HG02610 (cell line): ENCODE results near the gene PSMD1.

Experiments used
- ATAC-seq: cut with Tn5 transposase; IDR thresholded peaks from one replicate; pipeline ENCODE4 v1.9.1; 2021; ENCODE audit warnings: mild to moderate bottlenecking, moderate library complexity; ENCODE audit not compliant: unreplicated experiment

PSMD1 gene

DNA sequence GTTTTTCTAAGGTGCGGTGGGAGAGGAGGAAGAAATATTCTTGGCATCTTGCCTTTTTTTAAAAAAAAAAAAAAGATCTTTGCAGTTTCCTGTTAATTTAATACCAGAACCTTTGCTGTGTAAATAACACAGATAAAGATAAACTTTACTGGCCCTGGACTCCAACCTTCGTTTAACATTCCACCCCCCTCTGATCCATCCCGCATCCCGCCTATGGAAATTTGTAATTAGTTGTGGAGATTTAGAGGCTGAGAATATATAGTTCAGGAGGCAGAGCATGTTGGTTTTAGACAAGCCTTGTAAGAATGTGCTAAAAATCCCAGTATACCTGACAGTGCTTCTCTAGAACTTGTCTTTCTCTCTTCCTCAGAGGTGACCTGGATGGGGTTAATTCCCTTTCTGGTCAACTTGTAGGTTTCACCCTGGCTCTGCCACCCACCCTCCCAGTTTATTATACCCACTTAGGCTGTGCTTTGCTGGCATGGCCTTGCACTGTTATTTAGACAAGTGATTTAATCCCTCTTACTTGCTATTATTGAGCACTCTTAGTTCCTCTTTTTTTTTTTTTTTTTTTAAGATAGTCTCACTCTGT is 22.3 kb upstream of the PSMD1 start:
- no peak for ATAC-seq

DNA sequence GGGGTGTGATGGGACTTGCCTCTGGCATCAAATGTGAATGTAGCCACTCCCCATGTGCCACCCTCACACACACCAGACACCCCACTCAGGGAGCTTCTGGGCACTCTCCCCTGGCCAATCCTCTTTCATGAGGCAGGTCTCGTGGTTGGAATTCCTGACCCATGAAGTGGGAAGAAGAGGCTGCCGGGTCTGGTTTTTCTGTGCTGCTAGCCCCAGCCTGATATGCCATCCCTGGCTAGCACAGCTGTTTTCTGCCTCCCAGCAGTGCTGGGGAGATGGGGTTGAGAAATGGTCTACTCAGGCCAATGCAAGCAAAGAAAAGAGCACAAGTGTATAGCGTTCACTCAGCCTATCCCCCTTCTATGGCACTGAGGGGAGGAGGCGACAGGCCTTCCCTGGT is 20.5 kb upstream of the PSMD1 start:
- no peak for ATAC-seq

DNA sequence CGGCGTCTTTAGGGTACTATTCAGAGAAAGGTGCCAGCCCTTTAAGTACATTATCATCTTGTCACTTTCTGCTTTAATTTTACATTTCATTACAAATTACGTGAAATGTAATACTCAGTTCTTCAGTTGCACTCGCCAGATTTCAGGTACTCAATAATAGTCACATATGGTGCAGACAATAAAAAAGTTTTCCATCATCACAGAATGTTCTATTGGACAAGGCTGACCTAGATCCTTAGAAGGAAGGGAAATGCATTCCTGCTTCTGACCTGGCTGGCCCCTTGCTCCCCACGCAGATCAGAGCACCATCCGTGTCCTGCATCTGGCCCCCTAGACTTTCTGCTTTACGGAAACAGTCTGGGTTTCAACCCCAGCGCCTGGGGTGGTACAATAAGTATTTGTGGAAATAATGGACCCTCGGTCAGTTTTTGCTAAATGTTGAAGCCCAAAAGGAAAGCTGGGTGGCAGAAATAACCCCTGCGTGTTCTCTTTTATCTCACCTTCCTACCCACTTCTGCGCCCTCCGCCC is 20.0 kb upstream of the PSMD1 start:
- no peak for ATAC-seq

DNA sequence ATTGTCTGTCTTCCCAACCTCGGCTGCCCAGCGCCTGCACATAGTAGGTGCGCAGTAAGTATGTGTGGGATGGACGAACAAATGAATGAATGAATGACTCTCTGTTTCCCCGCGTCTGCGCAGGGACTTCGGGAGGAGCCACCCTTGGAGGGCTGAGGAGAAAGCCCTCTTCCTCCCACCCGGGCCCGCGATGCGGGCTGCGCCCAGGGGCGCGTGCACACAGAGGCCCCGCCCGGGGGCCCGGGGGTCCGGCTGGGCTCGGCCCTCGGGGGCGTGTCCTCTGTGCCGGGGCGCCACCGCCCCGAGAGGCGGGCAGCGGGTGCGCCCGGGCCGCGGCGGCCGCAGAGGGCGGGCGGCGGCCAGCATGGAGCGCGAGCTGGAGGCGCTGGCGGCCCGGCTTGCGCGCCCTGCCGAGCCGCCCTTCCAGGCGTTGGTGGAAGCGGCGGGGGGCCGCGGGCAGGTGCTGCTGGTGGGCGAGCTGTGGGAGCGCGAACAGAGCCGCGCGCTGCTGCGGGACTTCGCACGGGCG is 19.4 kb upstream of the PSMD1 start, which contains the start of gene C2orf72:
TSS of gene C2orf72 (plus strand) at position 322 of the 529 bp plus-strand sequence. CDS start at position 365, 43 bp downstream.
- no peak for ATAC-seq

DNA sequence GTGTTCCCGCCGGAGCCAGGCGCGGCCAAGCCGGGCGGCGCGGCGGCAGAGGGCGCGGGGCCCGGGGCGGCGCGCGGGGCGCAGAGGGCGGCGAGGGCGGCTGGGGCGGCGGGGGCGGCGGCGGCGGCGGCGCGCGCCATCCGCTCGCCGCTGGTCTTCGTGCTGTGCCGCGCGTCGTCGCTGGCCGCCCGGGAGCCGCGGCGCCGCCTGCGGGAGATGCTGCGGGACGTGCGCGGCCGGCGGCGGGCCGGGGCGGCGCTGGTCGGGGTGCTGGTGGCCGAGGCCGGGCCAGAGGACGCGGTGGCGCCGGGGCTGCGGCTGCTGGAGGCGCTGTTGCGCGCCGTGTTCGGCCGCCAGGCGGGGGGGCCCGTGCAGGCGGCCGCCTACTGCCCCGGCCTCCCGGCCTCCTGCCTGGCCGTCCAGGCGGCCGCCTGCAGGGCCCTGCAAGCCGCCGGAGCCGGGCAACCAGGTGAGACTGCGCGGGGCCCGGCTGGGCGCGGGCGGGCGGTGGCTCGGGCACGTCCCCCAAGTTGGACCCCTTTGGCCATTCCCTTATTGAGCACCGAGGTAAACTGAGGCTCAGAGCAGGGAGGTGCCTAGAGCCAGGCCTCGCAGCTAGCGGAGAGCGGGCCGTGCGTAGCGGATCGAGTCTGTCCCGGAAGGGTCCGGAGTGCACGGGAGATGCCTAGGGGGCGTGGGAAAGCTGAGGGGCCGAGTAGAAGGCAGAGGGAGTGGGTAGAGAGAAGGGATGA is 18.8 kb upstream of the PSMD1 start:
- no peak for ATAC-seq

DNA sequence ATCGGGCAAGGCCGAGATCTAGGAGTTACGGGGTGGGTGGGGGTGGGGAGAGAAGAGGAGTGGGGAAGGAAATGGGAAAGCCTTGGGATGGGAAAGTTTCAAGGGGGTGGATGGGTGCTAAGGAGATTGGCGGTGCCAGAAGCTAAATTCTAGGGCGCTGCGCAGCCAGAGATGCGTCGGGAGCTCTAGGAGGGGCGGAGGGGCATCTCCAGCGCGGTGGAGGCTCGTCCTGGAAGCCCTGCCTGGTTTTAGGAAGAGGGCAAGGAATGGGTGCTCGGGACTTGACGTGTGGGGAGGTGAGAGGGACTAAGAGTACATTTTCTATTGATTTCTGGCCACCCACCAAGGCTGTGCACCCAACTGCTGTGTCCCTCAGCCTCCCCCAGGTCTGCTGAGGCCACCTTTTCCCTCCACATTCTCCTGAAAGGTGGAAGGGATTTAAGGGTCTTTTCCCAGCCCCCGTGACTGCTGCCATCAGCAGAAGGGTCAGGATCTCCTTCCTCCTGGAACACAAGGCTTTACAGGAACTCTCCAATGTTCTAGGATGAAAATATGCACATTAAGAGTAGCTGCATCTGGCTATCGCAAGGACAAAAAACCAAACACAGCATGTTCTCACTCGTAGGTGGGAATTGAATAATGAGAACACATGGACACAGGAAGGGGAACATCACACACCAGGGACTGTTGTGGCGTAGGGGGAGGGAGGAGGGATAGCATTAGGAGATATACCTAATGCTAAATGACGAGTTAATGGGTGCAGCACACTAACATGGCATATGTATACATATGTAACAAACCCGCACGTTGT is 18.0 kb upstream of the PSMD1 start:
- no peak for ATAC-seq

- no peak for ATAC-seq
Measured at GRCh38 chr2:231039294-231039664, 17.4 kb upstream of the PSMD1 start.

DNA sequence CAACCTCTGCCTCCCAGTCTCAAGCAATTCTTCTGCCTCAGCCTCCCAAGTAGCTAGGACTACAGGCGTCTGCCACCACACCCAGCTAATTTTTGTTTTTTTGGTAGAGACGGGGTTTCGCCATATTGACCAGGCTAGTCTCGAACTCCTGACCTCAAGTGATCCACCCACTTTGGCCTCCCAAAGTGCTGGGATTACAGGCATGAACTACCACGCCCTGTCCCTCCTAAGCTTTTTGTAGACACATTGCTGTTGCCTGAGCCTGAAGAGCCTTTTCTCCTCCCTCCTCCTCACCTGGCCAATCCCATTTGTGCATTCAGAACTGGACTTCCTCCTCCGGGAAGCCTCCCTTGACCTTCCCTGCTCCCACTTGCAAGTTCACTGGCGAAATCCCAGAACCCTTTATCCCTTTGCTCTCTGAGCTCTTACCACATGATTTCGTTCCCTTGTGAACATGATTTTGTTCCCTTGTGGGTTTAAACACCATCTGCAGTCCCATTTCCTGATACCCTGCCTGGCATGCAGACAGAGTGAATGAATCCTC is 16.8 kb upstream of the PSMD1 start:
- no peak for ATAC-seq

DNA sequence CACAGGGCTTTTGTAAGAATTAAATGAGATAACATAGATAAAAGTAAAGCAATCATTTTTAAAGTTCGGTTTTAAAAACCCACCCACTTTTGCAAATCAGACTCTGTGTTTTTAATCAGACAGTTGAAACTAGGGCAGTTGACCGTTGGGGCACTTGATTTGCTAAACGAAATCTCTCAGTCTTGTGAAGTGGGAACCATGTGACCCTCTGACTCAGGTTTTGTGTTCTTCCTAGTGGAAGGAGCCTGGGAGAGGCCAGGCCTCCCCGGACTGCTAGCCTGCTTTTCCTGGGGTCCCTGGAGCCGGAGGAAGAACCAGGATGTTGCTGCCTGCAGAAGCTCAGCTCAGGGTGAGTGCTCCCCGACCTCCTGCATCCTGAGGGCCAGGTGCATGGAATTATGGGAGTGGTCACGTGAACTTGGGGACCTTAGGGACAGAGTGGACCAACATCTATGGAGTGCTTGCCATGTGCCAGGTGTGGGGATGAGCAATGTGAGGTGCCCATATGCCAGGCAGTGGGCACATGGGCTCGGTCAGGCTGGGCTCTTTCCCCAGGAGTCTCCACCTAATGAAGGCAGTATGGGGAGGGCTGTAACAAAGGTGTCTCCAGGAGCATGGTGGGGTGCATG is 15.5 kb upstream of the PSMD1 start:
- ATAC-seq = no peak

DNA sequence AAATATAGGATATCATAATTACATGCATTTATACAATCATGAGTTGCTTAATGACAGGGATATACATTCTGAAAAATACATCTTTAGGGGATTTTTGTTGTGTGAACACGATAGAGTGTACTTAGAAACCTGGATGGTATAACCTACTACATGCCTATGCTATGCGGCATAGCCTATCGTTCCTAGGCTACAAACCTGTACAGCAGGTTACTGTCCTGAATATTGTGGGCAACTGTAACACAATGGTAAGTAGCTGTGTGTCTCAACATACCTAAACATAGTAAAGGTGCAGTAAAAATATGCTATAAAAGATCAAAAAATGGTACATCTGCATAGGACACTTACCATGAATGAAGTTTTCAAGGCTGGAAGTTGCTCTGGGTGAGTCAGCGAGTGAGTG is 12.9 kb upstream of the PSMD1 start:
- ATAC-seq = no peak

DNA sequence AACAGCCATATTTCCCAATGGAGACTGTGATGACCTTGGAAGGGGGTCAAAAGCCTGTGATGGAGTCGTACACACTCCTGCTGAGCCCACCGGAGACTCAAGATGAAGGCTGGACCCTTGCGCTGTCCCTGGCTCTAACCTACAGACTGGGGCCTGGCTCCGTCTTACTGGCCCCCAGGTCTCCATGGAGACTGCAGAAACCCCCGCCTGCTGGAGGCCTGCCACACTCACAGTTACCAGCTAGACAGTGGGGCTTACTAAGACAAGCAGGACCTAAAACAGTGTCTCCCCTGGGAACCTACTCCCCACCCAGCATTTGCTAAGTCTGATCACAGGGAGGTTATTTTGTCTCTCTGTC is 9.8 kb upstream of the PSMD1 start:
- ATAC-seq = no peak

GRCh38 chr2:231047274-231047922 is 9.3 kb upstream of the PSMD1 start:
- ATAC-seq = no peak

- no peak for ATAC-seq
Measured at GRCh38 chr2:231047923-231048915, 8.4 kb upstream of the PSMD1 start.

GRCh38 chr2:231049286-231050017 is 7.2 kb upstream of the PSMD1 start:
- ATAC-seq = no peak

DNA sequence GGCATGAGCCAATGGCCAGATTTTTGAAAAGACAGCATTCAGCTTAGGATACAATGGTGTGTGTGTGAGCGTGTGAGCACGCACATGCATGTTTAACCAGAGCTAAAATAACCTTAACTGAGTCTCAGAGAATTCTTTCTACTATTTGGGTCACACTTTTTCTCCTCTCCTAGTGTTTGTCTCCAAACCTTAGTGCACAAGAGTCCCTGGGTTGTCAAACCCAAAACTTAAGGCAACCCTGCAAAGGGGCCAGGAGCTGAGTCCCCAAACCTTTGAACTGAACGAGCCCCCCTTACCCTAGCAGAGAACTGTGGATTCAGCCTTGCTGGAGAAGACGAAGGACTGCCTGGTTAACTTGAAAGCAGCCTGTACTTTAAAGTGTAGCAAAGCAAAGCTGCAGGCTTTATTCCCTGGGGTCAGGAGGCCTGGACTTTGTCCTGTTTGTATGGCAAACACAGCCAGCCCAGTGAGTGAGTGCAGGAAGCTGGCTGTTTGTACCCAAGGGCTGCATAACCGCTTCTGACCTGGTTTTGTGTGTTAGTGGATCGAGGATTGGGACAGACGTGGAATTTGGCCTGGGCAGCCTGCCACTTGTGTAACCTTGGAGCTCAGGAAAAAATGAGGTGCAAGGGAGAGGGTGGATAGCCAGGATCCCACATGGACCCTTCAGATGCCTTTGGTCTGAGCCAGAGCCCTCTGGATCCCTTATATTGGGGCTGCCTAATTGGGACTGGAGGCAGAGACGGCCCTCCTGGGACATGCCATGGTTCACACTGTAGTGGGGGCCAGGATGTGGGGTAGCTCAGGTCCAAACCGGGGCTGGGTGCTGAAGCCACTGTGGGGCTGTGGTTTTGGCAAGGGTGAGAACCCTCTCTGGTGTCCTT is 6.4 kb upstream of the PSMD1 start:
- ATAC-seq = no peak

DNA sequence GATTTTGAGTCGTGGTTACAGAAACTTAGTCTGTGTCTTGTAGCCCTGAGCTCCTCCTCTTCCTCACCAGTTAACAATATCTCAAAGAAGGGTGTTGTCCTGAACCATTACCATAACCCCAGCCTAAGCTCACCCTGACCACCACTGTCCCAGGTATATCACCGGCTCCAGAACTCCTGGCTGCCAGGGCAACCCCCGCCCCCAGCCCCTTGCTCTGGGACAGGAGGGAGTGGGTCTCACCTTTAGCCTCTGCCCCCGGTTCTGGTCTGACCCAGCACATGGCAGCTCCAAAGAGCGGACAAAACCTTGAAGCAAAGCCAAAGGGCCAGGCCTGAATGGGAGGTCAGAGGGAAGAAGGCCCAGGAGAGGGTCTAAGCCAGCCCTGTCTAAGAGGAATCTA is 5.6 kb upstream of the PSMD1 start:
- ATAC-seq = no peak
